Measurements from ENCODE around the gene GSS. TPM values are rescaled to one million over a fixed set of nuclear protein-coding genes. Genes with fewer than 3 reads are reported as not detected.

GSS gene
- 74.6 and 79.8 TPM in 2 replicates for total RNA-seq

DNA sequence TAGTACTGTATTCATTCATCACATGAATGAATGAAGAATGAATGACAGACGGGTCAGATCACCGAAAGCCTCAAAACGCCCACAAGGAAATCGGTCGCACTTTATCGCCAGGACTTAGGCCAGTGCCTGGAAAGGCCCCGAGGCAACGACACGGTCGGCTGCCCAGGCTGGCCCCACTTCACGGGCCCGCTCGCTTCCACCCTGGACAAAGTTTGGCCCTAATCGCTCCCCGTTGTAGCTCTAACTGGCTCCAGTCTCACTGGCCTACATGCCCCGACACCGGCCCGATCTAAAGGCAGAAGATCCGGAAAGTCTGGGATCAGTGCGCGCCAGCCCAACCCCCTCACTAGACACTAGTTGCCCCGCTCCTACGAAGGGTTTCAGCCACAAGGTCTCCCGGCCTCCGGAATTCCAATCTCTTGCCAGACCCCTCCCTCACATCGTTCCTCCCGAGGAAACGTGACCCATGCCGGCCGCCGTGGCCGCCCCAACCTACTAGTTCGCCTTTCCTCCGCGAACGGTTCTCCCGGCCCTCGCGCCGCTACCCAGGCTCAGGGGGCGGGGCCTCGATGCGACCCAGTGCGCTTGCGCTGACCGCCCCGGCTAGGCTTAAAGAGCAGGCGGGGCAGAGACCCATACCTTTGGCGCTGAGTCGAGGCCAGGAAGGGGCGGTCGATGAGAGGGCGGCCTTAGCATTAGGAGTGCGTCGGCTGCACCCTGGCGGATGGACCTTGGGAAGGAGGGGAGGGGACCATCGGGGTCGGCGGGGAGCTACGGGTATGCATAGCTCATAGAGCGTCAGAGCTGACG lies at the start of gene GSS, which contains the start of gene MYH7B:
Gene GSS, minus strand, starts transcription at position 576 of the 810 bp plus-strand sequence. CDS start 3,954 bp downstream, outside the sequence.
Gene MYH7B, plus strand, starts transcription at position 638 of the 810 bp plus-strand sequence. CDS start 22,138 bp downstream, outside the sequence.

Other genes starting within 250 kb of the GSS start
- gene NCOA6, start 130.2 kb downstream of the GSS start, total RNA-seq, result 4.8 and 9.5 TPM in 2 replicates
- gene GGT7, start 83.0 kb downstream of the GSS start, total RNA-seq, result 14.4 and 20.7 TPM in 2 replicates
- 50.4 and 72.0 TPM in 2 replicates for gene ACSS2, start 79.2 kb downstream of the GSS start, total RNA-seq
- 0.15 and 0.33 TPM in 2 replicates for gene MYH7B, start 62 bp upstream of the GSS start, total RNA-seq
- 86.2 and 90.2 TPM in 2 replicates for gene TRPC4AP, start 137.0 kb upstream of the GSS start, total RNA-seq
- gene EDEM2, start 191.5 kb upstream of the GSS start, total RNA-seq, result 46.5 and 82.0 TPM in 2 replicates
- gene PROCR, start 216.3 kb upstream of the GSS start, total RNA-seq, result 36.4 and 49.1 TPM in 2 replicates